Body of pancreas (tissue), 4 donors: ENCODE results near the gene RPN2.

ENCODE experiments used
- POLR2A ChIP-seq, 3 donors: fragments of 450-650 bp; IDR thresholded peaks; one replicate each; pipeline ENCODE4 v1.6.1; 2016; ENCODE audit warnings: antibody characterized with exemption in 3 of 3, mild to moderate bottlenecking in 2 of 3
- TF ChIP-seq, protein P1 (sequence below), 7 experiments: fragments of 450-650 bp in 4 of 7; fragments of 200-600 bp in 3 of 7; sonication (generic) in 3 of 7; IDR thresholded peaks; one replicate each; pipeline ENCODE4 v1.5.1; 2016 to 2019; ENCODE audit warnings: antibody characterized with exemption in 7 of 7

DNA sequence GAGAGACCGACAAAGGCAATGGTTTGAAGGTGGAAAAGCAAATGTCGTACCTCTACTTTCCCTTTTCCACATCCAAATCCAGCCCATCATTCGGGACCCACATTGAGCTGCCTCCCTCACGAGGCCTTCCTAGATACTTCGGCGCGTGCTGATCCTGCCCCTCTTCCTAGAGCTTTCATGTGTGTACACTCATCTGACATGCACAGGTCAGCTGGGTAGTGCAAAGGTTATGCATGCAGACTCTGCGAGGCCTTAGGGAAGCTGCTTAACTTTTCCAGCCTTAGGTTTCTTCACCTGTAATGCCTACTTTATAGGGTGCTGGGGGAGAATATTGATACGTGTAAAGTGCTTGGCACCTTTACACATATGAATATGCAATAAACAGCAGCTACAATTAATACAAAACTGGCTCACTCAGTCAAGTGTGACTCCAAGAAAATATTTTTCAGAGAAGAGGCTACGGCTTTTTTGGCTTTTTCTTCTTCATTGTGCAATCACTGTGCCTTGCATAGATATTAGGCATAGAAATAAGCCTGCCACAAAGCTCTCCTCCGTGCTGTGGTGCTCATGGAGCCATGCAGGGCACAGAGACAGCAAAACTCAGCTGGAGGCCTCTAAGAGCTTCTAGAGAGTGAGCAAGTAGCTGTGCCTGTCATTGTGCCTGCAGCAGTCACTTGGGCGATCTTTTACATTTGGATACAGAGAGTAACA is 106.7 kb downstream of the RPN2 start:
- TF ChIP-seq, protein P1, sequence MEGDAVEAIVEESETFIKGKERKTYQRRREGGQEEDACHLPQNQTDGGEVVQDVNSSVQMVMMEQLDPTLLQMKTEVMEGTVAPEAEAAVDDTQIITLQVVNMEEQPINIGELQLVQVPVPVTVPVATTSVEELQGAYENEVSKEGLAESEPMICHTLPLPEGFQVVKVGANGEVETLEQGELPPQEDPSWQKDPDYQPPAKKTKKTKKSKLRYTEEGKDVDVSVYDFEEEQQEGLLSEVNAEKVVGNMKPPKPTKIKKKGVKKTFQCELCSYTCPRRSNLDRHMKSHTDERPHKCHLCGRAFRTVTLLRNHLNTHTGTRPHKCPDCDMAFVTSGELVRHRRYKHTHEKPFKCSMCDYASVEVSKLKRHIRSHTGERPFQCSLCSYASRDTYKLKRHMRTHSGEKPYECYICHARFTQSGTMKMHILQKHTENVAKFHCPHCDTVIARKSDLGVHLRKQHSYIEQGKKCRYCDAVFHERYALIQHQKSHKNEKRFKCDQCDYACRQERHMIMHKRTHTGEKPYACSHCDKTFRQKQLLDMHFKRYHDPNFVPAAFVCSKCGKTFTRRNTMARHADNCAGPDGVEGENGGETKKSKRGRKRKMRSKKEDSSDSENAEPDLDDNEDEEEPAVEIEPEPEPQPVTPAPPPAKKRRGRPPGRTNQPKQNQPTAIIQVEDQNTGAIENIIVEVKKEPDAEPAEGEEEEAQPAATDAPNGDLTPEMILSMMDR (IDR thresholded peaks at IDR 0.05) = no peak
- no peak for TF ChIP-seq POLR2A (IDR thresholded peaks at IDR 0.05)
